Limb (tissue), 2 donors: ENCODE results near the gene NTRK2.

Source experiments
- DNase-seq, 2 donors: peaks; one replicate each; pipeline ENCODE4 v3.0.0-alpha.2; 2016; ENCODE audit errors: extremely low spot score in 2 of 2

The NTRK2 gene

DNA sequence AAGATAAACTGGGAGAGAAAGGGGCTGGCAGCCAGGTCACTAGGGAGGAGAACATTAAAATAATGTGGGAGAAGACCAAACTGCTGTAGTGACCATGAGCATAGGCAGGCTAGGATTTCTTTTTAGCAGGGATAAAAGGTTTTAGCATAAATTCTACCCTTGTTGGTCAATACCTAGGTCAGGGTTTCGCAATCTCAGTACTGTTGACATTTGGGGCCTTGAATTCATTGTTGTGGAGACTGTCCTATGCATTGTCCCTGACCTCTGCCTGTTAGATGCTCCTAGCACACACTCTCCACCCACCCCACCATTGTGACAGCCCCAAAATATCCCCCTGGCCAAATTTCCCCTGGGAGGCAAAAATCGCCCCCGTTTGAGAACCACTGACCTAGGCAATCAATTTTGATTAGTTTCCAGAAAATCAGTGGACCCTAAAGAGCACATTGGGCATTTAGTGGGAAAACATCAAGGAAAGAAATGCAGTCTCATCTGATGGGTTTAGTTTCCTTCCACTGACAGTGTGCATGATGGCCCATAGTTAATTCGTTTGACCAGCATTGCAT, 181.4 kb downstream of the NTRK2 start:
- DNase-seq = no peak

DNA sequence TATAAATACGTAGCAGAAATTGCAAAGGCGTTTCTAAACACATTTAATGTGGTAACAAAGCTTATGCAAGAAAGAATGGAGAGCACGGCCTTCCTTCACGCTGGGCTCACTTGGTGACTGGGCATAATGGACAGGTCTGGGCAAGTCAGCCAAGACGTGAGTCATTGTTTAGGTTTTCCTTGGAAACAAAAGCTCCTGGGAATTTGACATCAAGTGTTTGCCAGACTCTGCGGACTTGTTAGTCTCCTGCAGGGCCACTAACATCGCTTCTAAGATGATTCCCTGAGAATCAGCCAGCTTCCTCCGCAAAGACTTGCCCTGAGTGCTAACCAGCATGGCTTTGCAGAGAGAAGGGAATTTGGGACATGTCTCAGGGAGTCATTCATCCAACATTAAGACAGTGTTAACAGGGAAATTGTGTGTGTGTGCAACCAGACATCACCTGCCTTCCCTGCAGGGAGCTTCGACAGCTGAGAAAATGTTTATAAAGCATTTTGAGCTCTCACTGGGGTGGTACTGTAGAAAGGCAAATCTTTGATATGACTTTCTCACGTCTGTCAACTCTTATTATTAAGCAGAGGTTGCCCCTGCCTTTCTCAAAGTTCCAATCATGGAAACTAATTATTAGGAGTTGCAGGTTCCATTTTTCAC, 182.5 kb downstream of the NTRK2 start:
- DNase-seq = no peak

DNA sequence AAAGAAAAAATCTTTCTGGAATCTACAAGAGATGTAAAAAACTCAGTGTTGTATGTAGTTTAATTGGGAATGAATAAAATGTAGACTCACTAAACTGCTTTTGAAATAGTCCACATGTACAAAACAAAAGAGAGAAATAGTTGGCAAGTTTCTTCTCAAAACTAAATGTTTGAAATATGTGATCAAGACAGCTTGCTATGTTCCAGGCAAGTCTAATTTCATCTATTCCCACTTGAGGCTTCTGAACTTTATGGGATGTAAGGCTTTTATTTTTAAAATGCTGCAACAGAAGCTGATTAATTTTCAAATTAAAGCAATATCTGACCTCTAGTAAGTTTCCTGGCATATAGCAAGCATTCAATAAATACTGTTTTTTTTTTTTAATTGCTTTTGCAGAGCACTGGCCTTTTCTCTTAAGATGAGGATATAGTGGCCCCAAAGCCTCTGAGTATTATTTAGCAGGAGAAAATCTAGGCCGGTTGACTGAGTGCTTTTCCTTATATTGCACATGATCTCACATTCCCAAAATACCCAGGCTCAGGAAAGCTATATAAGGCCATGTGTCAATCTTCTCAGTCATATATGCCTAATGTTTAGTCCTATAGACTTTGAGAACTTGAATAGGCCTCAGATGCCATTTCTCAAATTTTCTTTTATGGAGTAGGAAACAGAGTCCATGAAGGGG, 183.2 kb downstream of the NTRK2 start:
- DNase-seq = peak in 1 of 2 donors; percentile 24

DNA sequence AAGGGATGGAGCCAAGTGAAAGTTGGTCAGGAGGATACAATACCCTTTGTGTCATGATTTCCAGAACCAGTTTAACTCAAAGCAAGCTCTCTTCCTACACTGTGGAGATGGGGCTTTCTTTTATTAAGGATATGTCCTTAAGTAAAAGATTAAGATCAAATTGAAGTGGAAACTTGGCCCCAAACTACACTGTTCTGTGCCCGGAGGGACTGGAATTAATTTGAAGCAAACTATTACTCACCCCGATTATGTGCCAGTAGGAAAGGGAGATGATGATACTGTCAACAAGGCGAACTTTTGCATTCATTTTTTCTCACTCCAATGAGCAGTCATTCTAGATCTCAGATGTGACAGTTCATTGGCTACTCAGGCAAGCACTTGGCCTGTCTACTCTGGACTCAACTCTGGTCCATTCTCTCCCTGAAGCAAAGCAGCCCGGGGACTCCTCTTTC, 186.7 kb downstream of the NTRK2 start:
- peak in 1 of 2 donors; percentile 63 for DNase-seq

DNA sequence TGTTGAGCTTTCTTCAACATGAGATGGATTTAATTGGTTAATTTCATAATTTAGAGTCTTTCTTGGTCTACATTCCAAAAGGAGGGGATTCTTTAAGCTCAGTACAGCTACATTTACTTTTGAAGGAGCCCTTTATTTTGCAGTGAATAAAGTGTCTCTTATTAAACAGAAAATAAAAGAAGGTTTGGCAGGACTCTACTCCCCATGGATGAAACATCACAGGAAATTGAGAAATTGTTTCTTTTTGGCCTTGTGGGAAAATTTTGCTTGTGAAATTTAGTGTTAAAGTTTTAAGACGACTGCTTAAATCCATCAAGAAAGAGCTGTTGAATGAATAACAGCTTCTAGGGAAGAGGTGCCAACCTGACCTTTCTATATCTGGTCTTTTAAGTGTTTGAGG, 187.7 kb downstream of the NTRK2 start:
- DNase-seq = peak in 1 of 2 donors; percentile 32

DNA sequence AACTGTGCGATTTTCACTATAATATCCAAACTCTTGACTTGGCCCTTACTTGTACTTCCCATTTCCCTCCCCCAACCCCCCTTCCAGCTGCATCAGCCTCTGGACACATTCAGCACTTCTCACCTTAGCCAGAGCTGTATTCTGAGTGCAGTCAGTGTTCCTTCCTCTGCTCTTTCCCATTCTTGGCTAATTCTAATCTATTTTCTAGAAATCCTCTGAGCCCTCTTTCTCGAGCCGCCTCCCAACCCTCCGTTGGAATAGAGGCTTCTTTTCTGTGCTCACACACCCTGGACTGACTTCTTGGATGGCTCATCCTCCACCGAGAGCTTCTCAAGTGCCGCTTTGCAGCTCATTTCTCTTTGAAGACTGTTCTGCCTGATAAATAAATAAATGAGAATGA, 188.8 kb downstream of the NTRK2 start:
- no peak for DNase-seq

DNA sequence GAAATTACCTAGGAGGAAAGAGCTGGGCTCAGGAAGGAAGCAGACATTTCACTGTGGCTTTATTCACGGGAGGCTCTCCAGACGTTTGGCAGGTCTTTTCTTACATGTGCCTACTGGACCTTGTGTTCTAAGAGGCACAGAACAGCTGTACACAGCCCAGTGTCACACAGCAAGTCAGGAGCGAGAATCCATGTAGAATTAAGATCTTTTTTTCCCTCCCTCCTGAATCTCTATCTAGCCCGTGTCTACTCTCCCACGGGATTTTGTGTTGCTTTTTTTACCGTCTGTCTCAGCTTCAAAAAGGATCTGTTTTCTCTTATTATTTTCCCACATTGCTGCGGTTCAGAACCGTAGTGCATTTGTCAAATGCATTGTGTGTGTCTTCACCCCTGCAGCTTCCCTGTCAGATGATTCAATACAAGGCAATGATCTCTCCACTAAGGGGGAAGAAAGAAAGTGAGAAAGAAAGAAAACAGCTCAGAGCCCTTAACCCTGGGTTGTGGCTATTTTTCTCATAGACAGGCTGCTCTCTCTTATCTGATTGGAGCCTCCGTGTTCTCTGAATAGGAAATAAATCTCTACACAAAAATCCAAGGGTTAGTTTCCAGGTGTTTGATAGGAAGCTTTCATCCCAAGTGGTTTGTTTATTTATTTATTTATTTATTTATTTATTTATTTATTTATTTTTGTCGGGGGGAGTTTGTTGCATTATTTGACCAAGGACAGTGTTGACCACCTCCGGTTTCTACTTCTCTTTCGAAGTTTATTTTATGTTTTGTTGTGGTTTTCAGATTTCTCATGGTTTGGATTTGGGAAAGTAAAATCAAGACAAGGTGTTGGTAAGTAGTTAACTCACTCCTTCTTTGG, 191.0 kb downstream of the NTRK2 start:
- no peak for DNase-seq

DNA sequence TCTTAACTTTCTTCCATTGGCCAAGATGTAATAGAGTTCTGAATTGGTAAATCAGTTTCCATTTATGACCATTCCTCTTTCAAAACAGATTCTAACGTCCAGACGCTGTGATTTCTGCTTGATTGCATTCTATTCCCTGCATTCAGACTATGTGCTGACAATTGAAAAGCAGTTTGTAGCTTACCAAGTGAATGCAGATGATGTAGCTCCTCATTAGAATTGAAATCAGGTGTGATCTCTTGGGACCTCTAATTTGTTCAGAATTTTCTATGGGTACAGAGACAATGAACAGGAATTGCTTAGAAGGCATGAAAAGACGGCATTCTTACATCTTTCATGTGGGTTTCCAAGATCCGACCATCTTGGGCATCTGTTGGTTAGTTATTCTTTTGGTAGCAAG, 191.9 kb downstream of the NTRK2 start:
- DNase-seq = no peak

DNA sequence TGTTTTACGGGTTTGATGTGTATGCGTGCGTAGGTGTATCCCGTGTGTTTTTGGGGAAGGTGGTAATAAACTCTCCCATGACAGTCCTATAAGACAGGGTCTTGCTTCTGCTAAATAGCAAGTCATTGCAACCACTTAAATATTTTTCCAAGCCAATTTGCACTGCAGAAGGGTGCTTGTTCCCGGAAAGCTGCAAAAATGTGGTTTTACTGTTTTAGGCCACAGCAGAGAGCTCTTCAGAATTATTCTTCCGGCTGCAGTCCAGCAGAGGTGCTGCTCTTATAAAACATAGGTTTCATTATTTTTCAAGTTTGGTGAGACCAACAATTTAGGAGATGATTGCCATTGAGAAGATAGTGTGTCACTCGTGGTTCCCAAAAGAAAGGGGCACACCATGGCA, 192.8 kb downstream of the NTRK2 start:
- DNase-seq = no peak

DNA sequence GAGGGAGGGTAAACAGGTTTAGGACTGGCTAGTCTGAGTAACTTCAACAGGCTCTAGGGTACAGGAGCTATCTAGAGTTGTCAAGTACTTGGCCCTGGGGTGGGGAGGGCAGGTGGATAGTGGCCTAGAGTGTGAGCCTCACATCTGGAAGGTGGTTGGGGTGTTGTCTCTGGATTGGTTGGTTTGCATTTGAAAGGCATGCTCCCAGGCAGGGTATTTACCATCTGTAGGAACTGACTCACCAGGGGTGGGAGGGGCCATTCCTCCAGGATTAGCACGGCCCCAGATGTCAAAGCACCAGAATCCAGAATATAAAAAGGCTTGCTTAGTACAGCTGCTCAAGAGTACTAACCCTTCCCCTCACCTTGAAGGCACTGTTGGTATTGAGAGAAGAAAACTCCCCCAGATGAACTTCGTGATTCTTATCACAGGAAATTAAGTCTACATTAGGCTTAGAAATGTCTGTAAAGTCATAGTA, 193.3 kb downstream of the NTRK2 start:
- DNase-seq = no peak

DNA sequence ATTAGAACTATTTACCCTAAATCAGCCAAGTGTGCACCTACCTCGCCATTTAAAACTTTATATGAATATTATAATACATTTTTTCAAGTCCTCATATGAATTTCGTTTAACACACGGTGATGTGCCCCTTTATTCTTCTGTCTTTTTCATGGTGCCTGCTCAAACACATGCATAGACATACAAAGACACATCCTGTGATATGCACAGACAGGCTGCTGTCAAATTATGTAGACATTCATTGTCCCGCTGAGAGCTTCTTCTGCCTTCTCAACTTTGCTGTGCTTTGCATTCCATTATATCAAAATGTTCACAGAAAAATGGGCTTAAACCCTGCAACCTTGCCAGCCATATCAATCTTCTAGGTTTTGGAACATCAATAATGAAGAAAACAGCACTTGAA, 193.8 kb downstream of the NTRK2 start:
- DNase-seq = no peak

DNA sequence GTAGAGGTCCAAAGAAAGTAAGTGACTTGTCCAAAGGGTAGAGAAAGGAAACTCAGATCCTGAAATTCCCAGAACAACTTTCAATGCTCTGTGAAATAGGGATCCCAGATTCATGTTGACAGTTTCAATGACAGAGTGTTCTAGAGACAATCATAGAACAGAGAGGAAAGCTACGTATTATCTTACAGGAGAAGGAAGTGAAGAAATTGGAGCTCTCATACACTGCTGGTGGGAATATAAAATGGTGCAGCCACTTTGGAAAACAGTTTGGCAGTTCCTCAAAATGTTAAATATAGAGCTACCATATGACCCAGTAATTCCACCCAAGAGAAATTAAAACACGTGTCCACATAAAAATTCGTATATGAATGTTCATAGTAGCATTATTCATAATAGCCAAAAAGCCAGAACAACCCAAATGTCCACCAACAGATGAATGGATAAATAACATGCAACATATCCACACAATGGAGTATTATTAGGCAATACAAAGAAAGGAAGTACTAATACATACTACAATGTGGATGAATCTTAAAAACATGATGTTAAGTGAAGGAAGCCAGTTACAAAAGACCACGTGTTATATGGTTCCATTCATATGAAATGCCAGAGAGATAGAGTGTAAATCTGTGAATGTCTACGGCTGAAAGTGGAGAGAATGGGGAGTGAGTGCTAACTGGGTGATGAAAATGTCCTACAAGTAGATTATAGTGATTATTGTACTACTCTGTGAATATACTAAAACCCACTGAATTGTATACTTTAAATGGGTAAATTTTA, 197.1 kb downstream of the NTRK2 start:
- no peak for DNase-seq

DNA sequence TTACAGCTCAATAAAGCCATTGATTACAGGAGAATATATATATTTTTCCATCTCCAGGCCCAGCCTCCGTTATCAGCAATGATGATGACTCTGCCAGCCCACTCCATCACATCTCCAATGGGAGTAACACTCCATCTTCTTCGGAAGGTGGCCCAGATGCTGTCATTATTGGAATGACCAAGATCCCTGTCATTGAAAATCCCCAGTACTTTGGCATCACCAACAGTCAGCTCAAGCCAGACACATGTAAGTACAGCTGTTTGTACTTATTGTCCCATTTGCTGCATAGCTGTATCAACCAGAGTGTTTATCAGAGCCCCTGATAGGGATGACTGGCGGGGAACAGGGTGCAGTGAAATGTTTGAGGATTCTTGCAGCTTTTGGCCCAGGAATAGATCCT, 197.7 kb downstream of the NTRK2 start:
- no peak for DNase-seq

DNA sequence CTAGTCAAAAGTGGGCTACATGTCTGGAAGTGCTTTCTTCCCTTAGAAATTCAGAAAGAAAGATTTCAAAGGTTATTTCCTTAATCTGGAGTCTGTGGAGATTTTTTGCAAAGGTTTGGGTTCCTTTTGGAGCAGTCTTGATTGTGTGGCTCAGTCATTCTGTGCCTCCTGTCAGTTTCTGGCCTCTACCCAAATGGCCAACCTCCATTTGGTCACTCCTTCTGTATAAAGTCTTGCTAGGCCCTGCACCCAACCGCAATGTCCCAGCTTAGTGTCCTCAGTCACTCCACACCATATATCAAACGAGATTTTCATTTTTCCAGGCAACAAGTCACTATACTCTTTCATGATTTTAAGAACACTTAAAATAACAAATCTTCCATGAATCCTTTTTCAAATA, 199.6 kb downstream of the NTRK2 start:
- DNase-seq = no peak

DNA sequence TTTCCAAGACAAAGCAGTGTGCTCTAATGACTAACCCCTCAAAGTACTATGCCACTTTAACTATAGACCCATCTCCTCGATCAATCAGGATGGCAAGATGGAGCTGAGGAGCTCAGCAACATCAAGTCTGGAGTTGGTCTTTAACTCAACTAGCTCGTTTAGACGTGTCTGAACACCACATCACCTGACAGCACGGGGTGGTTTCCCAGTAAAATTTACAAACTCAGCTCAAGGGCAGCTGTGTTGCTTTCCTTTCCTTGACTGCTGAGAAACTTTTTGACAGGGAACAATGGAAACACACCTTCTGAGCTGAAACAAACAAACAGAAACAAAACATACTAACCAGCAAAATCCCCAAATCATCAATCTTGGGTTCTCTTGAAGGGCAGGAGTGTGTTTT, 202.5 kb downstream of the NTRK2 start:
- no peak for DNase-seq

DNA sequence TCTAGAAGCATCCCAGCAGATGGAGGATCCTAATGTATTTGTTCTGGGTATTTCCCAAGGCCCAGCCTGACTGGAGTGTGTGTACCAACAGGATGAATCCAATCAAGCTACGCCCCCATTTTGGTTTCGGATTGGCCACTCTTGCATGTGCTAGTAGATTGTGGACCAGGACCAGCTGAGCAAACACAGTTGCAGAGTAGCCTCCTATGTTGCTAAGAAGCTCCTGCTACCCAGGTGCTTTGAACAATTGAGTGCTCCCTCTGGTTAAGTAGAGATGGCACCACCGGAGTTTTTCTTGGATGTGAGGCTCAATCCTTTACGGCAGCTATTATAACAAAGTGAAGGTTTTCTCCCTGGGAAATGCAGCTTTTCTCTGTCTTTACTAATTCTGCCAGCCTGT, 204.5 kb downstream of the NTRK2 start:
- no peak for DNase-seq

DNA sequence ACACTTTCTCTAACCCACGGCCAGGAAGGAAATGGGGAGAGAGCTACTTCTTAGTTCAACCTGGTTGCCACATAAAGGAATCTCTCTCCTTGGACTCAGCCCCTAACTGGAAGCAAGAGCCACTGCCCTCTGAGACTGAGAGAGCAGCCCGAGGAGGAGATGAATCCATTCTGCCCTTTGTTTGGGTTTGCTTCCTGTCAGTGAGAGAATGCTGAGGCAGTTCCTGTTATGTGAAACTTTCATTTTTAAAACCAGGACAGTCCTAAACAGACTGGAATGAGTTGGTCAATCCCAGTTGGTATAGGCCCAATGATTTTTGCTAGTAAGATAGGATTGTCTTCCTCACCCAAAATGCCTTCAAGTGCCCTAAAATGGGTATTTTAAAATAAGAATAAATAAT, 205.1 kb downstream of the NTRK2 start:
- no peak for DNase-seq

DNA sequence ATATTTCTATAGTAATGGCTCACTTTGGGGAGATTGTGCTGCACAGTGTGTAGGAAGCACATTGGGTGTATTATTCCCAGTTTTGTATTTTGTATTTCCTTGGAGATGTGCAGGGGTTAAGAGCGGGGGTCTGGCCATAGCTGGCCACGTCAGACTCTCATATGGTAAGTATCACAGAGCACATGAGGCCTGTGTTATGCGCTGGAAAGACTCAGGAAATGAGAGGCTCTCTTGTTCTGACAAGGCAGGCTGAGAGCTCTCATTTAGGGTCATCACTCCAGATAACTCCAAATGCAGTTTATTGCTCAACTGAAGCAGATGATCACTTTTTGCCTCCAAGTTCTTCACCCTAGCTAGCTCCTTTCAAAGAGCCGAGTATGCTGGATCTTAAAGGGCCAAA, 205.7 kb downstream of the NTRK2 start:
- no peak for DNase-seq

DNA sequence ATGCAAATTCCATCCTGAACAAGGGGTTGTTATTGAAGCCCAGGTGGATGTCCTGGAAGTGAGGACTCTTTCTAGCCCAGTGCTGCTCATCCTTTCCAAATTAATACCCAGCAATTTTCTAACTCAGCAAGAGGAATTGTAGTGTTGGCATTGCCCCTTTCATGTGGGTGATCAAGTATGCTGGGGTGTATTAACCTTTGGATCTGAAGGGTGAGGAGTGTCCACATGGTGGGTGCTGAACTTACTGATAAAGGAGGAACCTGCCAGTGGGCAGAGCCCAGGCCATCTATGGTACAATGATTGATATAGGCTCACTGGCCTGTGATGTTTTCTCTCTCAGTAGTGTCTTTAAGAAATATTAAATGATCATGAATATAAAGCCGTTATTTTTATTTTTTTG, 210.1 kb downstream of the NTRK2 start:
- no peak for DNase-seq

DNA sequence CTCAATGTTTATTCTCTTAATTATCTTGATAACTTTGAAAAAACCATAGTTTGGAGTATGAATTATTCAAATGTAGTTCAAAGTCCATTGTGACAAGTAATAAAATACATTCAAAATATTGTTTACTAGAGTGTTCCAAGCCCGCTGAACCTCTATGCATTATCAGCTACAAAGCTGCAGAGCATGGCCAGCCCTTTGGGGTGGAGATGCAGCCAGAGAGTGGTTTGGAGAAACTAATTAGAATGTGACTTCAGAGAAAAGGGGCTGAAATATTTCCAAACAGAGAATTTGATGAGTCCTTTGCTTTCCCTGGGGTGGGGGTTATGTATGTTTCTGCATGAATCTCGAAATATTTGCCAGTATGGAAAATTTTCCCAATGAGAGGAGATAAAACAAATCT, 211.3 kb downstream of the NTRK2 start:
- no peak for DNase-seq

DNA sequence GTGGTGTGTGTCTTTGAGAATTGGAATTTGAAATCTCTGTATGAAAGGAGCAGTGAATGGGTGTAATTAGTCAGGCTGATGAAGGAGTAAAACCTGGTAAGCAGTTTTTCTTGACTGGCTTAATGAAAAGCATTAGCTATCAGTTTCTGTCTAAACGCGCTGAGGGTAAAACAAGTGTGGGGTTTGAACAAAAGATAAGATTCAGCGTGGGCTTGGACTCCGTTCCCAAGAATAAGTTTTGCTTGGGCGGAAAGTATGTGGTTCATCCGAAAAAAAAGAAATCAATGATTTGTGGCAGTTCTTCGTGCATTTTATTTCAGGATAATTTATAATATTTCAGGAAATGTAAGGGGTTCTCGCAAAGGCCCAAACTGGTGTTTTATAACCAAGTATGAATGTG, 217.3 kb downstream of the NTRK2 start:
- DNase-seq = no peak
